HCT116 (cell line): Measurements from ENCODE around the gene ABHD1. TPM values are rescaled to one million over a fixed set of nuclear protein-coding genes. Genes with fewer than 3 reads are reported as not detected.

Experiments
- ATAC-seq: fragments of 200-7000 bp; cut with Tn5 transposase; 2 replicates; pipeline ENCODE4 v1.9.1; 2020; ENCODE audit warnings: mild to moderate bottlenecking, moderate library complexity
- BruUV-seq: library from RNA; stranded (reverse); fragments of 400-500 nt; replicated peaks from 2 replicates; lab custom pipeline; 2021; lab: Mats Ljungman, UMichigan
- CTCF ChIA-PET: fragments of 300-600 bp; sonication (Branson Sonifier 250); formaldehyde crosslinking; loops from one replicate; lab custom pipeline; 2021; ENCODE audit warnings: antibody characterized with exemption; lab: Charles Lee
- POLR2A ChIA-PET: fragments of 300-600, 350-600 bp; sonication (Branson Sonifier 250); formaldehyde crosslinking; loops from one replicate; lab custom pipeline; 2021; ENCODE audit warnings: antibody characterized with exemption; lab: Charles Lee
- RAD21 ChIA-PET, 2 experiments: fragments of 300-600 bp; sonication (Branson Sonifier 250); formaldehyde crosslinking; loops; one replicate each; lab custom pipeline; 2023; ENCODE audit warnings: low total read pairs in 2 of 2; ENCODE audit not compliant: uncharacterized antibody in 2 of 2, unreplicated experiment in 2 of 2, low non-redundant PET in 1 of 2; lab: Charles Lee
- DNase-seq: peaks from one replicate; pipeline ENCODE4 v3.0.0-alpha.2; 2010; ENCODE audit warnings: low read depth, low spot score
- H2AFZ ChIP-seq: fragments of 200-600 bp; shearing (Covaris generic), sonication (generic); 2 replicates; pipeline ENCODE4 v1.6.1; 2017; ENCODE audit warnings: low read depth, mixed run types, mixed read lengths, antibody characterized with exemption, low read length; ENCODE audit not compliant: poor library complexity, severe bottlenecking
- H3K27ac ChIP-seq: 2 replicates; pipeline ENCODE4 v1.5.1; 2012; ENCODE audit warnings: low read depth, low read length
- H3K27me3 ChIP-seq: fragments of 200-600 bp; sonication (generic); 2 replicates; pipeline ENCODE4 v1.6.1; 2016; ENCODE audit warnings: mixed run types, low read length, mixed read lengths; ENCODE audit not compliant: insufficient read depth
- H3K36me3 ChIP-seq, 2 experiments: fragments of 200-500 bp in 1 of 2; fragments of 200-600 bp in 1 of 2; sonication (Bioruptor generic) in 1 of 2; sonication (generic) in 1 of 2; 2 replicates each; pipeline versions ENCODE4 v1.5.1 to v1.6.1; 2014 to 2016; ENCODE audit warnings: low read length in 2 of 2, inconsistent platforms in 1 of 2, mixed read lengths in 1 of 2, mixed run types in 1 of 2; ENCODE audit not compliant: insufficient read depth in 2 of 2, control insufficient read depth in 1 of 2
- H3K4me1 ChIP-seq, 2 experiments: fragments of 200-600 bp in 1 of 2; sonication (generic) in 1 of 2; 2 replicates each; pipeline versions ENCODE4 v1.5.1 to v1.6.1; 2012 to 2017; ENCODE audit warnings: low read length in 2 of 2, inconsistent platforms in 1 of 2, mild to moderate bottlenecking in 1 of 2, mixed read lengths in 1 of 2, mixed run types in 1 of 2, moderate library complexity in 1 of 2; ENCODE audit not compliant: insufficient read depth in 2 of 2, control insufficient read depth in 1 of 2
- H3K4me2 ChIP-seq: fragments of 200-600 bp; sonication (generic); 2 replicates; pipeline ENCODE4 v1.6.1; 2017; ENCODE audit warnings: mixed run types, low read length, mixed read lengths
- H3K4me3 ChIP-seq, 2 experiments: fragments of 200-600 bp in 1 of 2; sonication (generic) in 1 of 2; replicated peaks in 1 of 2; 2 replicates each; pipeline ENCODE4 v1.5.1; 2011 to 2016; ENCODE audit warnings: low read length in 2 of 2, control low read depth in 1 of 2, low read depth in 1 of 2, mild to moderate bottlenecking in 1 of 2, mixed read lengths in 1 of 2, mixed run types in 1 of 2
- H3K79me2 ChIP-seq: fragments of 200-600 bp; sonication (generic); 2 replicates; pipeline ENCODE4 v1.6.1; 2017; ENCODE audit warnings: mild to moderate bottlenecking, mixed run types, low read length, moderate library complexity, mixed read lengths; ENCODE audit not compliant: insufficient read depth
- H3K9ac ChIP-seq: fragments of 200-600 bp; sonication (generic); 2 replicates; pipeline ENCODE4 v1.6.1; 2016; ENCODE audit warnings: low read length, mixed read lengths
- H3K9me2 ChIP-seq: fragments of 200-600 bp; sonication (generic), shearing (Covaris generic); 2 replicates; pipeline ENCODE4 v1.6.1; 2017; ENCODE audit warnings: mixed run types, mild to moderate bottlenecking, moderate library complexity; ENCODE audit not compliant: insufficient read depth
- H3K9me3 ChIP-seq, 2 experiments: fragments of 200-500 bp in 1 of 2; fragments of 200-600 bp in 1 of 2; sonication (Bioruptor generic) in 1 of 2; sonication (generic) in 1 of 2; 2 replicates each; pipeline ENCODE4 v1.6.1; 2014 to 2017; ENCODE audit warnings: low read length in 2 of 2, mixed read lengths in 2 of 2, inconsistent platforms in 1 of 2, low read depth in 1 of 2, mild to moderate bottlenecking in 1 of 2, mixed run types in 1 of 2, moderate library complexity in 1 of 2; ENCODE audit not compliant: control insufficient read depth in 1 of 2, insufficient read depth in 1 of 2
- H4K20me1 ChIP-seq: fragments of 200-600 bp; sonication (generic), shearing (Covaris generic); 2 replicates; pipeline ENCODE4 v1.6.1; 2017; ENCODE audit warnings: mixed run types, mild to moderate bottlenecking, moderate library complexity; ENCODE audit not compliant: insufficient read depth
- CEBPB ChIP-seq: IDR thresholded peaks from 2 replicates; pipeline ENCODE4 v1.6.1; 2012; ENCODE audit warnings: low read depth
- EGR1 ChIP-seq: IDR thresholded peaks from 2 replicates; pipeline ENCODE4 v1.6.1; 2012; ENCODE audit warnings: low read depth
- EZH2 ChIP-seq: fragments of 200-600 bp; sonication (generic); IDR thresholded peaks from 2 replicates; pipeline ENCODE4 v1.6.1; 2017; ENCODE audit warnings: antibody characterized with exemption, mixed run types
- FOSL1 ChIP-seq: IDR thresholded peaks from 2 replicates; pipeline ENCODE4 v1.6.1; 2012; ENCODE audit warnings: low read depth
- POLR2A ChIP-seq: IDR thresholded peaks from 2 replicates; pipeline ENCODE4 v1.7.0; 2011; ENCODE audit warnings: borderline replicate concordance; ENCODE audit not compliant: insufficient read depth, insufficient read length; ENCODE audit errors: extremely low read depth
- POLR2AphosphoS5 ChIP-seq: IDR thresholded peaks from 2 replicates; pipeline ENCODE4 v1.6.1; 2011; ENCODE audit warnings: mild to moderate bottlenecking, low read depth, low read length, moderate library complexity
- RAD21 ChIP-seq: IDR thresholded peaks from 2 replicates; pipeline ENCODE4 v1.6.1; 2012; ENCODE audit warnings: low read depth, mild to moderate bottlenecking
- SIN3A ChIP-seq: IDR thresholded peaks from 2 replicates; pipeline ENCODE4 v1.6.1; 2012; ENCODE audit warnings: low read depth
- SRF ChIP-seq: IDR thresholded peaks from 2 replicates; pipeline ENCODE4 v1.6.1; 2012; ENCODE audit warnings: low read depth
- TCF7L2 ChIP-seq: IDR thresholded peaks from 2 replicates; pipeline ENCODE4 v1.7.0; 2011; ENCODE audit warnings: borderline replicate concordance, inconsistent platforms; ENCODE audit not compliant: insufficient read depth, insufficient read length; ENCODE audit errors: extremely low read depth
- ZFX ChIP-seq: fragments of 450-650 bp; IDR thresholded peaks from 2 replicates; pipeline ENCODE4 v1.6.1; 2017
- ZNF274 ChIP-seq: fragments of 200-500 bp; sonication (Bioruptor generic); IDR thresholded peaks from 2 replicates; pipeline ENCODE4 v1.6.1; 2014; ENCODE audit warnings: mild to moderate bottlenecking, low read depth, low read length, inconsistent platforms
- intact Hi-C: fragments of 100-400 bp; cut with micrococcal nuclease; formaldehyde crosslinking; loops from 2 replicates; pipeline ENCODE4 v1.10.0; 2022
- total RNA-seq: library from RNA; stranded (reverse); gene quantifications from one replicate; pipeline ENCODE4 v1.2.1, GENCODE V29; 2021; ENCODE audit not compliant: unreplicated experiment
- TF ChIP-seq, protein P1 (sequence below), 3 experiments: fragments of 200-600 bp in 1 of 3; sonication (generic) in 1 of 3; IDR thresholded peaks in 2 of 3; conservative IDR thresholded peaks in 1 of 3; 2 replicates each; pipeline ENCODE4 v1.5.1; 2012 to 2017; ENCODE audit warnings: low read depth in 2 of 3, low read length in 2 of 3, antibody characterized with exemption in 1 of 3, borderline replicate concordance in 1 of 3, control low read depth in 1 of 3, mild to moderate bottlenecking in 1 of 3, mixed read lengths in 1 of 3, mixed run types in 1 of 3, moderate library complexity in 1 of 3; ENCODE audit not compliant: insufficient read depth in 1 of 3
- TF ChIP-seq, protein P2 (sequence below): IDR thresholded peaks from 2 replicates; pipeline ENCODE4 v1.6.1; 2012
- TF ChIP-seq, protein P3 (sequence below): IDR thresholded peaks from 2 replicates; pipeline ENCODE4 v1.6.1; 2012
- TF ChIP-seq, protein P4 (sequence below): IDR thresholded peaks from 2 replicates; pipeline ENCODE4 v1.6.1; 2012; ENCODE audit warnings: low read depth
- TF ChIP-seq, protein P5 (sequence below): IDR thresholded peaks from 2 replicates; pipeline ENCODE4 v1.6.1; 2011; ENCODE audit warnings: mild to moderate bottlenecking, low read length, moderate library complexity; ENCODE audit not compliant: insufficient replicate concordance; ENCODE audit errors: extremely low read depth

The ABHD1 gene
- total RNA-seq, 1 experiment from 2014 or later: not detected

DNA sequence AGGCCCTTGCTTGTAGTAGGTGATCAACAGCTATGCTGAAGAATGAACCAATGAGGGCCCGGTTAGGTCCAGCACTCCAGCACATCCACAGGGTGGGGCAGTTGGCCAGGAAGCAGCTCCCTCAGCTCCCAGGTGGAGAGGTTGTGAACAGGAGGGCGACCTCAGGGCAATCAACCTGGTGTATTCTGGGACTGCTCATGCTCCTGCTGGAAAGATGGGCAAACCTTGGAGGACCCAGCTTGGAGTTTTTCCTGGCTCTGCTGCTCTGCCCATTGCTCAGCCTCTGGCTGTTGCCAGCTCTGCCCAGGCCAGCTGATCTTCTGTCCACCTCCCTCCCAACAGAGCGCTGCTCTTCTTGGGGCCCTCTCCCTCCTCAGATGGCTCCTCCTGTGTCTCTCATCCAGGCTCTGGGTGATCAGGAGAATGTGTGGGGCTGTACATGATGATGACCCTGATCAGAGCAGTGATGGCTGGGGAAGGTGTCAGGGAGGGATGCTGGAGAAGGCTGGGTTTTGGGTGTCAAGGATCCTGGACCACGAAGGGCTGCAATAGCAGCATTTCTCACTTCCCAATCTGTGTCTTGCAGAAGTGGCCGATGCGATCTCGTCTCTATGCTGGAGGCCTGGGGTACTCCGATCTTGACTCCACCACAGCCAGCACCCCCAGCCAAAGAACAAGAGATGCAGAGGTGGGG, 28.6 kb downstream of the ABHD1 start:
- ChIA-PET RAD21 (no interaction called here), POLR2A (no interaction called here), CTCF (interaction anchor here (2.2 kb wide), 1 partner anchor 18 kb away, joined by 10 read pairs; no protein-coding TSS in a partner anchor)
- no peak overlapping the region for H3K4me3 ChIP-seq
- peak overlapping the region; percentile 5; the same call in 1 of the 2 replicates for H3K4me2 ChIP-seq
- no TSS peak for BruUV-seq
- H3K79me2 ChIP-seq: no peaks in the 10 kb centered on the region
- H2AFZ ChIP-seq: no peak overlapping the region
- peaks cover 0 to 17% of the 10 kb centered on the region in 2 experiments; a peak in 2 of 4 replicates for H3K4me1 ChIP-seq
- no peaks in the 10 kb centered on the region for H3K9me2 ChIP-seq
- DNase-seq (no peak), ATAC-seq (peak; percentile 82)
- H3K36me3 ChIP-seq: no peaks in the 10 kb centered on the region
- no peak overlapping the region for H3K9ac ChIP-seq
- H3K27ac ChIP-seq: no peak overlapping the region
- TF ChIP-seq RAD21 (peak; percentile 38; the same call in 1 of the 2 replicates), TCF7L2 (no peak), POLR2AphosphoS5 (no peak), EGR1 (no peak), CEBPB (no peak), ZFX (no peak), ZNF274 (no peak), SRF (no peak), POLR2A (no peak), EZH2 (no peak), SIN3A (no peak), FOSL1 (no peak)
- TF ChIP-seq, protein P1, sequence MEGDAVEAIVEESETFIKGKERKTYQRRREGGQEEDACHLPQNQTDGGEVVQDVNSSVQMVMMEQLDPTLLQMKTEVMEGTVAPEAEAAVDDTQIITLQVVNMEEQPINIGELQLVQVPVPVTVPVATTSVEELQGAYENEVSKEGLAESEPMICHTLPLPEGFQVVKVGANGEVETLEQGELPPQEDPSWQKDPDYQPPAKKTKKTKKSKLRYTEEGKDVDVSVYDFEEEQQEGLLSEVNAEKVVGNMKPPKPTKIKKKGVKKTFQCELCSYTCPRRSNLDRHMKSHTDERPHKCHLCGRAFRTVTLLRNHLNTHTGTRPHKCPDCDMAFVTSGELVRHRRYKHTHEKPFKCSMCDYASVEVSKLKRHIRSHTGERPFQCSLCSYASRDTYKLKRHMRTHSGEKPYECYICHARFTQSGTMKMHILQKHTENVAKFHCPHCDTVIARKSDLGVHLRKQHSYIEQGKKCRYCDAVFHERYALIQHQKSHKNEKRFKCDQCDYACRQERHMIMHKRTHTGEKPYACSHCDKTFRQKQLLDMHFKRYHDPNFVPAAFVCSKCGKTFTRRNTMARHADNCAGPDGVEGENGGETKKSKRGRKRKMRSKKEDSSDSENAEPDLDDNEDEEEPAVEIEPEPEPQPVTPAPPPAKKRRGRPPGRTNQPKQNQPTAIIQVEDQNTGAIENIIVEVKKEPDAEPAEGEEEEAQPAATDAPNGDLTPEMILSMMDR (IDR thresholded peaks at IDR 0.05 in 2 of 3, conservative IDR thresholded peaks at IDR 0.05 in 1 of 3; ENCODE audit: borderline replicate concordance in 1 of 3, insufficient read depth in 1 of 3, low read depth in 2 of 3, low read length in 2 of 3): 0 out of 6 replicates have a peak, but pooled peaks of 2 of the 3 experiments have one; percentile 5 to 9
- TF ChIP-seq, protein P2, sequence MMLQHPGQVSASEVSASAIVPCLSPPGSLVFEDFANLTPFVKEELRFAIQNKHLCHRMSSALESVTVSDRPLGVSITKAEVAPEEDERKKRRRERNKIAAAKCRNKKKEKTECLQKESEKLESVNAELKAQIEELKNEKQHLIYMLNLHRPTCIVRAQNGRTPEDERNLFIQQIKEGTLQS: no peak
- TF ChIP-seq, protein P3, sequence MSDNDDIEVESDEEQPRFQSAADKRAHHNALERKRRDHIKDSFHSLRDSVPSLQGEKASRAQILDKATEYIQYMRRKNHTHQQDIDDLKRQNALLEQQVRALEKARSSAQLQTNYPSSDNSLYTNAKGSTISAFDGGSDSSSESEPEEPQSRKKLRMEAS: no peak
- TF ChIP-seq, protein P4, sequence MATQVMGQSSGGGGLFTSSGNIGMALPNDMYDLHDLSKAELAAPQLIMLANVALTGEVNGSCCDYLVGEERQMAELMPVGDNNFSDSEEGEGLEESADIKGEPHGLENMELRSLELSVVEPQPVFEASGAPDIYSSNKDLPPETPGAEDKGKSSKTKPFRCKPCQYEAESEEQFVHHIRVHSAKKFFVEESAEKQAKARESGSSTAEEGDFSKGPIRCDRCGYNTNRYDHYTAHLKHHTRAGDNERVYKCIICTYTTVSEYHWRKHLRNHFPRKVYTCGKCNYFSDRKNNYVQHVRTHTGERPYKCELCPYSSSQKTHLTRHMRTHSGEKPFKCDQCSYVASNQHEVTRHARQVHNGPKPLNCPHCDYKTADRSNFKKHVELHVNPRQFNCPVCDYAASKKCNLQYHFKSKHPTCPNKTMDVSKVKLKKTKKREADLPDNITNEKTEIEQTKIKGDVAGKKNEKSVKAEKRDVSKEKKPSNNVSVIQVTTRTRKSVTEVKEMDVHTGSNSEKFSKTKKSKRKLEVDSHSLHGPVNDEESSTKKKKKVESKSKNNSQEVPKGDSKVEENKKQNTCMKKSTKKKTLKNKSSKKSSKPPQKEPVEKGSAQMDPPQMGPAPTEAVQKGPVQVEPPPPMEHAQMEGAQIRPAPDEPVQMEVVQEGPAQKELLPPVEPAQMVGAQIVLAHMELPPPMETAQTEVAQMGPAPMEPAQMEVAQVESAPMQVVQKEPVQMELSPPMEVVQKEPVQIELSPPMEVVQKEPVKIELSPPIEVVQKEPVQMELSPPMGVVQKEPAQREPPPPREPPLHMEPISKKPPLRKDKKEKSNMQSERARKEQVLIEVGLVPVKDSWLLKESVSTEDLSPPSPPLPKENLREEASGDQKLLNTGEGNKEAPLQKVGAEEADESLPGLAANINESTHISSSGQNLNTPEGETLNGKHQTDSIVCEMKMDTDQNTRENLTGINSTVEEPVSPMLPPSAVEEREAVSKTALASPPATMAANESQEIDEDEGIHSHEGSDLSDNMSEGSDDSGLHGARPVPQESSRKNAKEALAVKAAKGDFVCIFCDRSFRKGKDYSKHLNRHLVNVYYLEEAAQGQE: no peak
- TF ChIP-seq, protein P5, sequence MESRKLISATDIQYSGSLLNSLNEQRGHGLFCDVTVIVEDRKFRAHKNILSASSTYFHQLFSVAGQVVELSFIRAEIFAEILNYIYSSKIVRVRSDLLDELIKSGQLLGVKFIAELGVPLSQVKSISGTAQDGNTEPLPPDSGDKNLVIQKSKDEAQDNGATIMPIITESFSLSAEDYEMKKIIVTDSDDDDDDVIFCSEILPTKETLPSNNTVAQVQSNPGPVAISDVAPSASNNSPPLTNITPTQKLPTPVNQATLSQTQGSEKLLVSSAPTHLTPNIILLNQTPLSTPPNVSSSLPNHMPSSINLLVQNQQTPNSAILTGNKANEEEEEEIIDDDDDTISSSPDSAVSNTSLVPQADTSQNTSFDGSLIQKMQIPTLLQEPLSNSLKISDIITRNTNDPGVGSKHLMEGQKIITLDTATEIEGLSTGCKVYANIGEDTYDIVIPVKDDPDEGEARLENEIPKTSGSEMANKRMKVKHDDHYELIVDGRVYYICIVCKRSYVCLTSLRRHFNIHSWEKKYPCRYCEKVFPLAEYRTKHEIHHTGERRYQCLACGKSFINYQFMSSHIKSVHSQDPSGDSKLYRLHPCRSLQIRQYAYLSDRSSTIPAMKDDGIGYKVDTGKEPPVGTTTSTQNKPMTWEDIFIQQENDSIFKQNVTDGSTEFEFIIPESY: no peak
- no peaks in the 10 kb centered on the region for H3K9me3 ChIP-seq
- no peaks in the 10 kb centered on the region for H4K20me1 ChIP-seq
- intact Hi-C loops: no loop called here
- H3K27me3 ChIP-seq: no peaks in the 10 kb centered on the region
